SK-N-SH treated with all-trans-retinoic acid at 6 μM for 48 hours (cell line): ENCODE measurements around the gene BCL6B.

Experiments
- ATAC-seq: fragments of 200-7000 bp; cut with Tn5 transposase; 3 replicates; pipeline ENCODE4 v1.9.1; 2020; ENCODE audit warnings: mild to moderate bottlenecking, moderate library complexity
- CREB5 ChIP-seq: fragments of 250-450 bp; sonication (Bioruptor Pico); IDR thresholded peaks from 2 replicates; pipeline ENCODE4 v1.5.1; 2020; ENCODE audit warnings: low read depth, mild to moderate bottlenecking, moderate library complexity
- CSDC2 ChIP-seq: fragments of 250-450 bp; sonication (Bioruptor Pico); IDR thresholded peaks from 2 replicates; pipeline ENCODE4 v1.5.0; 2020; ENCODE audit warnings: mild to moderate bottlenecking, moderate library complexity
- ESRRG ChIP-seq: fragments of 250-450 bp; sonication (Bioruptor Pico); IDR thresholded peaks from 2 replicates; pipeline ENCODE4 v1.6.1; 2021; ENCODE audit warnings: mild to moderate bottlenecking
- GLIS3 ChIP-seq: fragments of 250-450 bp; sonication (Bioruptor Pico); IDR thresholded peaks from 2 replicates; pipeline ENCODE4 v1.5.0; 2020; ENCODE audit warnings: mild to moderate bottlenecking, moderate library complexity
- ISL1 ChIP-seq: fragments of 250-450 bp; sonication (Bioruptor Pico); IDR thresholded peaks from 2 replicates; pipeline ENCODE4 v2.1.2; 2022; ENCODE audit warnings: mild to moderate bottlenecking, moderate library complexity
- OSR1 ChIP-seq: fragments of 250-450 bp; sonication (Bioruptor Pico); IDR thresholded peaks from 2 replicates; pipeline ENCODE4 v1.8.0; 2022; ENCODE audit warnings: moderate library complexity, mild to moderate bottlenecking, inconsistent platforms
- PATZ1 ChIP-seq: fragments of 250-450 bp; sonication (Bioruptor Pico); IDR thresholded peaks from 2 replicates; pipeline ENCODE4 v1.8.0; 2020; ENCODE audit warnings: mild to moderate bottlenecking, moderate library complexity, borderline replicate concordance
- POU6F1 ChIP-seq: fragments of 250-450 bp; sonication (Bioruptor Pico); IDR thresholded peaks from 2 replicates; pipeline ENCODE4 v1.8.0; 2021; ENCODE audit warnings: low read depth, mild to moderate bottlenecking, moderate library complexity, borderline replicate concordance
- PPARA ChIP-seq: fragments of 250-450 bp; sonication (Bioruptor Pico); IDR thresholded peaks from 2 replicates; pipeline ENCODE4 v1.5.0; 2020; ENCODE audit warnings: mild to moderate bottlenecking, borderline replicate concordance
- RARB ChIP-seq: fragments of 250-450 bp; sonication (Bioruptor Pico); IDR thresholded peaks from 2 replicates; pipeline ENCODE4 v1.8.0; 2021; ENCODE audit warnings: mild to moderate bottlenecking, moderate library complexity
- SNAI2 ChIP-seq: fragments of 250-450 bp; sonication (Bioruptor Pico); IDR thresholded peaks from 2 replicates; pipeline ENCODE4 v1.5.0; 2020; ENCODE audit warnings: mild to moderate bottlenecking, moderate library complexity
- TOX ChIP-seq: fragments of 250-450 bp; sonication (Bioruptor Pico); IDR thresholded peaks from 2 replicates; pipeline ENCODE4 v1.8.0; 2021; ENCODE audit warnings: mild to moderate bottlenecking, moderate library complexity, borderline replicate concordance
- ZC3H10 ChIP-seq: fragments of 250-450 bp; sonication (Bioruptor Pico); IDR thresholded peaks from 2 replicates; pipeline ENCODE4 v1.5.1; 2021; ENCODE audit warnings: mild to moderate bottlenecking, moderate library complexity
- ZFP3 ChIP-seq: fragments of 250-450 bp; sonication (Bioruptor Pico); IDR thresholded peaks from 2 replicates; pipeline ENCODE4 v1.5.0; 2020; ENCODE audit warnings: mild to moderate bottlenecking, moderate library complexity
- ZFP30 ChIP-seq: fragments of 450-650 bp; formaldehyde crosslinking; IDR thresholded peaks from 2 replicates; pipeline ENCODE4 v1.5.0; 2022; ENCODE audit warnings: mild to moderate bottlenecking, moderate library complexity
- ZNF70 ChIP-seq: fragments of 450-650 bp; formaldehyde crosslinking; IDR thresholded peaks from 2 replicates; pipeline ENCODE4 v1.5.0; 2020; ENCODE audit warnings: mild to moderate bottlenecking, moderate library complexity
- ZNF8 ChIP-seq: fragments of 450-650 bp; formaldehyde crosslinking; IDR thresholded peaks from 2 replicates; pipeline ENCODE4 v1.5.0; 2020; ENCODE audit warnings: mild to moderate bottlenecking, moderate library complexity
- TF ChIP-seq, protein P1 (sequence below): fragments of 250-450 bp; sonication (Bioruptor Pico); IDR thresholded peaks from 2 replicates; pipeline ENCODE4 v1.5.1; 2021; ENCODE audit warnings: mild to moderate bottlenecking, moderate library complexity

The BCL6B gene

GRCh38 chr17:7025245-7025644 is 2.4 kb downstream of the BCL6B start:
- no peak for TF ChIP-seq RARB (CRISPR knock-in tag)
- TF ChIP-seq ESRRG (CRISPR knock-in tag), result no peak
- TF ChIP-seq GLIS3, result no peak
- TF ChIP-seq ZFP30 (CRISPR knock-in tag), result no peak
- no peak for TF ChIP-seq ZNF70 (CRISPR knock-in tag)
- ATAC-seq, result no peak

- ATAC-seq, result no peak
- TF ChIP-seq ZNF8 (CRISPR knock-in tag), result no peak
- no peak for TF ChIP-seq OSR1
- no peak for TF ChIP-seq PPARA (CRISPR knock-in tag)
- no peak for TF ChIP-seq CREB5 (CRISPR knock-in tag)
- TF ChIP-seq RARB (CRISPR knock-in tag), result no peak
- TF ChIP-seq, protein P1, sequence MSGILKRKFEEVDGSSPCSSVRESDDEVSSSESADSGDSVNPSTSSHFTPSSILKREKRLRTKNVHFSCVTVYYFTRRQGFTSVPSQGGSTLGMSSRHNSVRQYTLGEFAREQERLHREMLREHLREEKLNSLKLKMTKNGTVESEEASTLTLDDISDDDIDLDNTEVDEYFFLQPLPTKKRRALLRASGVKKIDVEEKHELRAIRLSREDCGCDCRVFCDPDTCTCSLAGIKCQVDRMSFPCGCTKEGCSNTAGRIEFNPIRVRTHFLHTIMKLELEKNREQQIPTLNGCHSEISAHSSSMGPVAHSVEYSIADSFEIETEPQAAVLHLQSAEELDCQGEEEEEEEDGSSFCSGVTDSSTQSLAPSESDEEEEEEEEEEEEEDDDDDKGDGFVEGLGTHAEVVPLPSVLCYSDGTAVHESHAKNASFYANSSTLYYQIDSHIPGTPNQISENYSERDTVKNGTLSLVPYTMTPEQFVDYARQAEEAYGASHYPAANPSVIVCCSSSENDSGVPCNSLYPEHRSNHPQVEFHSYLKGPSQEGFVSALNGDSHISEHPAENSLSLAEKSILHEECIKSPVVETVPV (CRISPR knock-in tag), result no peak
- no peak for TF ChIP-seq PATZ1 (CRISPR knock-in tag)
- TF ChIP-seq, all 23 proteins: peak for 0
Observed at GRCh38 chr17:7026471-7027115, 3.7 kb downstream of the BCL6B start.

DNA sequence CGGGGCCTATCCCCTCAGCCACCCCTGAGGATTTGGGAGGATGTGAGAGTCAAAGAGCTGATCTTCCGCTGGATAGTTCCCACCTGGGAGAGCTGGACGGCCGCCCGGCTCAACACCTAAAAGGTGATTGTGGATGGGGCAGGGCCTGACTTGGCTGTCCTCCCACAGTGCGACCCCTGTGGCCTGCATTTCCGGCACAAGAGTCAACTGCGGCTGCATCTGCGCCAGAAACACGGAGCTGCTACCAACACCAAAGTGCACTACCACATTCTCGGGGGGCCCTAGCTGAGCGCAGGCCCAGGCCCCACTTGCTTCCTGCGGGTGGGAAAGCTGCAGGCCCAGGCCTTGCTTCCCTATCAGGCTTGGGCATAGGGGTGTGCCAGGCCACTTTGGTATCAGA is 4.5 kb downstream of the BCL6B start:
- TF ChIP-seq ZNF8 (CRISPR knock-in tag), result no peak
- ATAC-seq, result no peak

DNA sequence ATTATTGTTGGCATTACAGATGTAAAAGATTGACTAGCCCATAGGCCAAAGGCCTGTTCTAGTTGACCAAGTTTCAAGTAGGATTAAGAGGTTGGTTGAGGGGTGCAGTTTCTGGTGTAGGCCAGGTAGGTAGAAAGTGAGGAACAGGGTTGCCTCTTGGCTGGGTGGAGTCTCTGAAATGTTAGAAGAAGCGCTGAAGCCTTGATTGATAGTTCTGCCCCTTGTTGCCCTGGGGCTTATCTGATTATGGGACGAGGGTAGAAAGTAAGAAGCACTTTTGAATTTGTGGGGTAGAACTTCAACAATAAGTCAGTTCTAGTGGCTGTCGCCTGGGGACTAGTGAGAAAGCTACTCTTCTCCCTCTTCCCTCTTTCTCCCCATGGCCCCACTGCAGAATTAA is 6.2 kb downstream of the BCL6B start:
- no peak for ATAC-seq
- TF ChIP-seq ZNF70 (CRISPR knock-in tag) (no peak), CSDC2 (CRISPR knock-in tag) (no peak), CREB5 (CRISPR knock-in tag) (no peak)

GRCh38 chr17:7029659-7030058 is 6.8 kb downstream of the BCL6B start:
- no peak for TF ChIP-seq GLIS3
- no peak for TF ChIP-seq RARB (CRISPR knock-in tag)
- no peak for TF ChIP-seq ZC3H10 (CRISPR knock-in tag)
- TF ChIP-seq ISL1 (CRISPR knock-in tag), result no peak
- TF ChIP-seq SNAI2, result no peak
- no peak for ATAC-seq

- TF ChIP-seq GLIS3 (no peak), ESRRG (CRISPR knock-in tag) (no peak), ZNF8 (CRISPR knock-in tag) (no peak), PATZ1 (CRISPR knock-in tag) (no peak), ZFP3 (CRISPR knock-in tag) (no peak), ZNF70 (CRISPR knock-in tag) (no peak), TOX (CRISPR knock-in tag) (no peak), POU6F1 (CRISPR knock-in tag) (no peak)
- no peak; the same call in 2 of the 3 replicates for ATAC-seq
Observed at GRCh38 chr17:7034955-7035590, 12.2 kb downstream of the BCL6B start.
